ENCODE data around the gene ALDOA. TPM values are rescaled to one million over a fixed set of nuclear protein-coding genes. Genes with fewer than 3 reads are reported as not detected.

Gene ALDOA
- total and polyA plus RNA-seq, 9 of the 15 experiments (the other 6 are each of a cell fraction or from before 2014, with no cell fraction given), result 311 to 2,224 (median 1,293) TPM

- TF ChIP-seq MGA (IDR thresholded peaks at IDR 0.05) (no peak), XRCC3 (IDR thresholded peaks at IDR 0.05) (no peak), MAFG (tag; conservative IDR thresholded peaks at IDR 0.05) (peak; percentile 88), EGR1 (conservative IDR thresholded peaks at IDR 0.05) (peak; percentile 80), DMBX1 (CRISPR knock-in tag; IDR thresholded peaks at IDR 0.05; ENCODE audit: borderline replicate concordance) (no peak), PHB2 (IDR thresholded peaks at IDR 0.05; ENCODE audit: low read depth) (no peak), CREB1 (IDR thresholded peaks at IDR 0.05) (no peak), CREB1 (CRISPR knock-in tag; IDR thresholded peaks at IDR 0.05) (no peak), BCLAF1 (IDR thresholded peaks at IDR 0.05; ENCODE audit: borderline replicate concordance in 1 of 2, control insufficient read depth in 1 of 2, low read depth in 2 of 2, low read length in 1 of 2) (no peak), CBX2 (IDR thresholded peaks at IDR 0.05; ENCODE audit: insufficient read depth, low read length, poor library complexity, severe bottlenecking) (no peak), POU5F1 (IDR thresholded peaks at IDR 0.05; ENCODE audit: borderline replicate concordance, low read depth, low read length, partially characterized antibody) (no peak), CBFB (CRISPR knock-in tag; IDR thresholded peaks at IDR 0.05) (no peak), CREM (IDR thresholded peaks at IDR 0.05; ENCODE audit: low read depth) (peak; percentile 55), SLC30A9 (CRISPR knock-in tag; IDR thresholded peaks at IDR 0.05) (no peak)
Measured at GRCh38 chr16:30033270-30033669, 32.3 kb upstream of the ALDOA start (continued).

Data from K562 (cell line).